Fibroblast of peridontal ligament (primary cell): Measurements from ENCODE around the gene CELSR1.
A peak's percentile ranks its signal among the peaks of the same experiment; 100 is the strongest.

Experiments used
- DNase-seq: peaks from one replicate; pipeline ENCODE4 v3.0.0-alpha.2; 2010; ENCODE audit errors: extremely low read depth

CELSR1 gene

DNA sequence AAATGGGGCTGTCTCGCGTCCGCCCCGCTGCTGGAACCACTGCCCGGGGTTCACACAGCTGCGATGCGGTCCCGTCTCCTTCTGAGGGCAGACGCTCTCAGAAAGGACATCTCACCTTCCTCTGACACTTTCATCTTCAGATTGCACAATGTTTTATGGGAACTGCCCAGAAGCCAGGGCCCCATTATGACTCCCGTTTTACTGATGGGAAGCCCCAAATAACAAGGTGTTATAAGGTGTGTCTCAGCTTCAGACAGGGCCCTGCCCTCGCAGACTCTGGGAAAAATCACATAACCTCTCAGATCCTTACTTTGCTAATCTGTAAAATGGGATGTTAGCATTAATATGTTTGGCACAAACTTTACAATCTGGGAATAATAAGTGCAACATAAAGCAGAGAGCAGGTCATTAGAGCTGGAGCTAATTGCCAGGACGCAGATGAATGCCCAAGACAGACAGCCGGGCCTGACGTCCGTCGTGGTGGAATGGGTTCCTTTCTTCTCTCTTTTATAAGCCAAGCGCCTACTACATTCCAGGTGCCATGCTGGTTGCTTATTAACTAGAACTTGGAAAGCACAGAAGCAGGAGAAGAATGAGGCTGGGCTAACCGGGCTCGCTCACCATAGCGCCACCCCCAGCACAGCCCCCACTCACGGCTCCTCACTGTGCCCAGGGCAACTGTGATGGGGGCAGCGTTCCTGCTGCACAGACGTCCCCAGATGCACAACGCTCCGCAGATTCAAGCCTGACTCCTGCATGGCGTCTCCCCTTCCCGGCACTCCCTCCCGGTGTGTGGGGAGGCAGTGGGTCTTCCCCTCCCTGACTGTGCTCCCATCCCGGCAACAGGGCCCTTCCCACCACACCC, 158.1 kb downstream of the CELSR1 start:
- no peak for DNase-seq

DNA sequence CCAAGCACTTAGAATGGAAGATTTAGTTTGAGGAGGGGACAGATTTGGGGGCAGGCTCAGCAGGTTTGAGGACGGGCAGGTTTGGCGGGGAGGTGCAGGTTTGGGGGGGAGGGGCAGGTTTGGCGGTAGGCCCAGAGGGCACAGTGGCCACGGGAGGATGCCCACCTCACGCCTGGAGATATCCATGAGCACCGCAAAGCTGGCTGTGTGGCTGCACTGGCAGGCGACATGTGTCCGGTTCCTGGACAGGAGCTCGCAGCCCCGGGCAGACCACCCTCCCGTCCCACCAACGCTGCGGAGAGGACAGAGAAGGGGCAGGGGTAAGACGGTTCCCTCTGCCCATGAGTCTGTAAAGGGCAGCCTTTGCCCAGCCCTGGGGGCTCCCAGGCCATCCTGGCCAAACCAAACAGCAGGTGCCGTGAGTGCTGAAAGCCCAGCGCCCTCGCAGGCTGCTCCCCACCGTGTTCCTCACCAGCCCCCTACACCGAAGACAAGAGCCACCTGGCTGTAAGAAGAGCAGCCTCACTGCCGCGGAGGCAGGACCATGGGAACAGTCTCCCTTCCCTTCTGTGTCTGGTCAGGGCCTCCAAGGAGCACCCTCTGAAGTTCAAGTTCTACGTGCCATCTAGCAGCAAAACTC, 158.9 kb downstream of the CELSR1 start:
- no peak for DNase-seq

DNA sequence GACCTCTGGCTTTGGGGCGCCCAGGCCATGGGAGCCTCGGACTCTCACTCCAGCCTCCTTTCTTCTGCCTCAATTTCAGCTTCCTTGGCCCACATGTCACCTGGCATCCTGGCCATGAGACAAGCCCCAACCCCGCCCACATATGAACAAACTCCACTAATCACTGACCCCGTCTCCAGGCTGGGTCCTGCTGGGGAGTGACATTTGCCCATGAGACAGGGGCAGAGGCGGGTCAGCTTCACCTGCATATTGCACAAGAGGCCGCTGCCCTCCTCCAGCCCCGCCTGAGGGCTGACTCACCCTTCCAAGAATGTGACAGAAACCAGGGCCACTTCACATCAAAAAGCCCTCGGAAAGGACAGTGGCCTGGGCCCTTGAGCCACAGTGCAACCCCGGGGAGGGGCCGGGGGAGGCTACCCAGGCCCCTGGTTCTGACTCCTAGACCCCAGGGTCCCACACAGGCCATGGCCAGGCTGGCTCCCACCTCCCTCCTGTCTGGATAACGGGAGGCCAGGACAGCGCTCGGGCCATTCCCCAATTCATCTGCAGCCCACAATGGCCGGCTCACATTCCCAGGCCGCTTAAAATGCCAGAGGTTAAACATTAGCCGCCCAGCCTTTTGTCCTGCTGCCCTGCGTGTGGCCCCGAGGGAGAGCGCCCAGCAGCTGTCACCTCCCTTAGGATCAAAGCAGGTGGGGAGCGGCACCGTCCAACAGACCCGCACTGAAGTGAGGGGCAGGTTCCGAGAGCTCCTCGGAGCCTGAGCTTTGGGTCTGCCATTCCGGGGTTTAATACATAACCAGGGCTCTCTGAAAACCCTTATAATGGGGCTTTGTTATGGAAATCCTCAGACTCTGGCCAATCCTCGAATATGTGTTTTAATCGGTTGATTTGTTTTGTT, 159.6 kb downstream of the CELSR1 start:
- DNase-seq = no peak

DNA sequence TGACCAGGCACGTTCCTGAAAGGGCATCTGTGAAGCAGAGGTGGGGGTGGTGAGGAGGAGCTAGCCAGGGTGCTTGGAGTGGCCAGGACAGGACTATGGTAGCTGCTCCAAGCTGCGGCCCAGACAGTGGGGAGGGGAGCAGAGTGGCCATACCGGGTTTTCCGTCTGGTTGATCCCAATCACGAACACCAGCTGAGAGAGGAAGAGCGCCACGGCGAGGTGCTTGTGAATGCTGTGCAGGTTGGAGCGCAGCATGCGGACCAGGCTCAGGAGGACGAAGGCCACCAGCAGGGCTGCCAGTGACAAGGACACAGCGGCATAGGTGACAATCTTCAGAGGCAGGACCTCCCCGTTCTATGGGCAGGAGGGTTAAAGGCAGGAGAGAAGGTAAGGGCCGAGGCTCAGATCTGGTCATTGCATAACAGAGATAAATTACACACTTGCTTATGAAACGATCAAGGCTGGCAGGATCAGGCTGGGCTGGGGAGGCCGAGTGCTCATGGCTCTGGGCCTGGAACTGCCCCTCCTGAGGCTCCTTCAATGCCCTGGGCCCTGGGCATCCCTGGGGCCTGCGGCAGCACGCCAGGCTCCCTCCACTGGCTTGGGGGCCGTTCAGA, 160.4 kb downstream of the CELSR1 start:
- no peak for DNase-seq

DNA sequence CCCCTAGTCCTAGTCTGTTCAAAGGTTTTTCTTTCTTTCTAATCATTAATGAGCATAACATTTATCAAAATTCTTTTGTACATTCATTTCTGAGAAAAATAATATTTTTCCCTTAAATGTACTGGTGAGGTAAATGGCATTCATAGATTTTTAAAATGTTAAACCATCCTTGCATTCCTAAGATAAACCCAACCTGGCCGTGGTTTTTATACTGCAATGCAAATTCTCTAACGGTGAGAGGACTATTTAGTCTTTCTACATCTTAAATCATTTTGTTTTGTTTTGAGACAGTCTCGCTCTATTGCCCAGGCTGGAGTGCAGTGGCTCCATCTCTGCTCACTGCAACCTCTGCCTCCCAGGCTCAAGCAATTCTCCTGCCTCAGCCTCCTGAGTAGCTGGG, 161.3 kb downstream of the CELSR1 start:
- DNase-seq = no peak

DNA sequence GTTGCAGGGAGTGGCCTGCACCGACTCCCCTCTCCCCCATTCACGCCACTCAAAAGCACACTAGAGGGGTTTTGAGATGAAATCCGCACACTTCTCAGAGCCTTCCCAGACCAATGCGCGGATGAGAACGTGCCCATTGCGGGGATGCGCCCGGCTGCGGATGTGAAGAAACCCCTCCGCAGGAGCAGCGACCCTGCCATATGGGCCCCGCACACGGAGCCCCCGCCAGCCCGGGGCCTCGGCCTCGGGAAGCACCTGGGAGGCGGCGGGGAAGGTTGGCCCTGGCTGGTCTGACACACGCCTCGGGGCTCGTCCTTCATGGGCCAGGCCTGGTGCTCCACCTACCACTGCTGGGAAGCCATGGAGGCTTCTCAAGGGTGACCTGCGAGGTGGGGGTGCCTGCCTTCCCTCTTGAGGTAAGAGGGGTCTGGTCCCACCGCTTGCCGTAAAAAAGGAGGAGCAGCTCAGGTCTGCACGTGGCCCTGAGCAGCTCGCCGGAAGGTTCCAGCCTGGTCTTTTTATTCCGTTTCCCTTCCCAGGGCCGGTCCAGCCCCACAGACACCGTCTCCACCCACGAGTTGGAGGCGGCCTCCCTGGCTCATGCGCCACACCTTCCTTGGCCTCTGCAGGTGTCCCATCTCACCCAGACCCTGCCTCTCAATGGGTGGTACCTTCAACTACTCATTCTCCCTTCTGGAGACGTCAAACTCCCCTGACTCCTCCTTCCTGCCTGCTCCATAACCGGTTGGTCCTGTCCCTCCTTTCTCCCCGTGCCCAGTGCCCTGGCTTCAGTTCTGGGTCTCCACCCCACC, 162.6 kb downstream of the CELSR1 start:
- no peak for DNase-seq

DNA sequence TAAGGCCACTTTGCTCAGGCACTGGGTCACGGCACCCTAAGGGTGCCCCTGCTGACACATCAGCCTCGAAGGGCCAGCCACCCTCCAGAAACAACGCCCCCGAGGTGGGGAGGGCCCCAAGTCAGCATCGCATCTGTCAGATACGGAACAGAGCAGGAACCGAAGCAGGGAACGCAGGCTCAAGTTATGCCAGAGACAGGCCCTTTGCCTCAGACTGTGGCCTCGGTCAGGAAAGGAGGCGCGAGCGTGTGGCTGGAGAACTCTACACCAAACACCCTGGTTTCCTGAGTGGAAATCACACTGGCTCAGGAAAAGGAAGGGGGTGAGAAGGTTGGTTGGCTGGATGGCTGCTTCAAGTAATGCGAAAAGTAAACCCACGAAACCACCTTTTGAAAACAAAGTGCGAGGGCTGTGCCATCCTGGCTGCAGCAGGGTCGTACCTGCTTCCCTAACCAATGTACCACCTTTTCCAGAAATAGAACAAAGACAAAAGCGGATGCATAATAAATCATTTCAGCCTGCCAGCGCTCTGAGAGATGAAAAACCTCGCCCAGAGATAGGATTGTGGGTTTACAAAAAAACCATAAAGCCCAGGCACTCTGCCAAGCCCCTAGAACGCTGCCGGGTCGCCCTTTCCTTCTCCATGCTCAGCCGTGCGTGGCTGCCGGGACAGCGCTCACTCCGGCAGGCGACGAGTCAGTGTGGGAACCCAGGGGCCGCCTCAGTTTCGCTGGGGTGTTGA, 163.3 kb downstream of the CELSR1 start:
- no peak for DNase-seq

DNA sequence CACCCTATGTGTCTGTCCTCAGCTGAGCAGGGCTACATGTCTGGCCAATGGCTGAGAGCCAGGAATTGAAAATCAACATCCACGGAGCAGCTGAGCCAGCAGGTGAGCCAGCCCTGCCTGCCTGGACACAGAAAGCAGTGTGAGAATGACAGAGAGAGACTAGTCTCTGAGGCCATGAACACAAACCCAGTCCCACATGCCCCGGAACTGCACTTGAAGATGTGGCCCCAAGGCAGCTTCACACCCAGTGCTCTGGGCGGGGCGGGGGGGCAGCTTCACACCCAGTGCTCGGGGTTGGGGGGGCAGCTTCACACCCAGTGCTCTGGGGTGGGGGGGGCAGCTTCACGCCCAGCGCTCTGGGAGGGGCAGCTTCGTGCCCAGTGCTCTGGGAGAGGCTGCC, 164.3 kb downstream of the CELSR1 start:
- DNase-seq = no peak

DNA sequence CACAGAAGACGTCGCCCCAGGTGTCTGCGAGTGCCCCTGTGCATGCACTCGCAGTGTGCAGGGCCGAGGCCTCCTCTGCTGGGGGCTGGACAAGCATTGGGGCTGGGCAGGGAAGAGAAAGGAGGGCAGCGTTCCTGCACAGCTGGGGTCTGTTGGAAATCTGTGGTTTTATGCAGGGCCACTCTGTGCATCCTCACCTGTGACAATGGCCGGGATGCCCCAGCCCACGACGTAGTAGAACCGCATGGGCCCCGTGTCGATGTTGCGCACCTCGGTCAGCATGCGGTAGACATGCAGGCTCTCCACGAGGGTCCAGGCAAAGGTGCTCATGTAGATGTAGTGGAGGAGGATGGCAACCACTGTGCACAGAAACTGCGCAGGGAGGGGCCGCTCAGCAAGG, 164.7 kb downstream of the CELSR1 start:
- DNase-seq = no peak

DNA sequence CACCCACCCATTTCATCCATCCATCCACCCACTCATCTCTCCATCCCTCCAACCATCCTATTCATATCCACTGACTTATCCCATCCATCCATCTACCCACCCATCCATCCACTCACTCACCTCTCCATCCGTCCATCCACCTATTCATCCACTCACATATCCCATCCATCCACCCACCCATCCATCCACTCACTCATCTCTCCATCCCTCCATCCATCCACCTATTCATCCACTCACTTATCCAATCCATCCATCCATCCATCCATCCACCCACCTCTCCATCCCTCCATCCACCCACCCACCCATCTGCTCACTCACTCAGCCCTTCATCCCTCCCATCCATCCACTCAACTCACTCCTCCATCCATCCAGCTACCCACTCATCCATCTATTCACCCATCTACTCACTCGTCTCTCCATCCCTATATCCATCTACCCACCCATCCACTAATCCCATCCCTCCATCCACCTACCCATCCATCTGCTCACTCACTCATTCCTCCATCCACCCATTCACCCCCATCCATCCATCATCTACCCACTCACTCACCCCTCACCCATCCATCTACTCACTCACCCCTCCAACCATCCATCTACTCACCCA, 165.7 kb downstream of the CELSR1 start:
- DNase-seq = no peak

DNA sequence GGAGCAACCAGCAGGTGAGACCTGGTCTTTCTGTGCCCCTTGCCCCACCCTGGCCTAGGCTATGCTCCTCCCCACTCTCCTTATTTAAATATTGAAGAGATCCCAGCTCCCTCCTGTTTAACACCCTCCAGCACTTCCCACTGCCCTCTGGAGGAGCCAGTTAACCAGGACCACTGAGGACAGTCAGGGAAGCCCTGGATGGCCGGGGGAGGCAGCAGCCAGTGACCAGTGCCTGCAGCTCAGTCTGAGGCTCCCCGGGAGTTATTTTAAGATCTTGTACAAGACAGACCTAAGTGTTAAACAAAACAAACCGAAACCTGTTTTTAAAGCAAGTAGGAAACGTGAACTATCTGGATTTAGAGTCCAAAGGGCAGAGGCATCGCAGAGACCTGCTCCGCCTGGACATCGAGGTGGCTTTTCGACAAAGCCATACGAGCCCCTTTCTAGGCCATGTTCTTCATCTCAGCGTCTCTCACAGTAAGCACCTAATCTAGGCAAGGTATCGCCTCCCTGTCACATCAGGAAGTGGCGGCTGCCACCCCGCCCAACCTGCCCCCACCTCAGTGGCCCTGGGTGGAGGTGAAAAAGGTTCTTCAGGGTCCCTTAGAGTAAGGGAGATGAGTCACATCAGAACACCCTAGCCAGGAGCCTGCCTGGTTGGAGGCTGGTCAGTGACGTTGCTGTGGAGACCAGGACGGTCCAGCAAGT, 166.7 kb downstream of the CELSR1 start:
- DNase-seq = no peak

DNA sequence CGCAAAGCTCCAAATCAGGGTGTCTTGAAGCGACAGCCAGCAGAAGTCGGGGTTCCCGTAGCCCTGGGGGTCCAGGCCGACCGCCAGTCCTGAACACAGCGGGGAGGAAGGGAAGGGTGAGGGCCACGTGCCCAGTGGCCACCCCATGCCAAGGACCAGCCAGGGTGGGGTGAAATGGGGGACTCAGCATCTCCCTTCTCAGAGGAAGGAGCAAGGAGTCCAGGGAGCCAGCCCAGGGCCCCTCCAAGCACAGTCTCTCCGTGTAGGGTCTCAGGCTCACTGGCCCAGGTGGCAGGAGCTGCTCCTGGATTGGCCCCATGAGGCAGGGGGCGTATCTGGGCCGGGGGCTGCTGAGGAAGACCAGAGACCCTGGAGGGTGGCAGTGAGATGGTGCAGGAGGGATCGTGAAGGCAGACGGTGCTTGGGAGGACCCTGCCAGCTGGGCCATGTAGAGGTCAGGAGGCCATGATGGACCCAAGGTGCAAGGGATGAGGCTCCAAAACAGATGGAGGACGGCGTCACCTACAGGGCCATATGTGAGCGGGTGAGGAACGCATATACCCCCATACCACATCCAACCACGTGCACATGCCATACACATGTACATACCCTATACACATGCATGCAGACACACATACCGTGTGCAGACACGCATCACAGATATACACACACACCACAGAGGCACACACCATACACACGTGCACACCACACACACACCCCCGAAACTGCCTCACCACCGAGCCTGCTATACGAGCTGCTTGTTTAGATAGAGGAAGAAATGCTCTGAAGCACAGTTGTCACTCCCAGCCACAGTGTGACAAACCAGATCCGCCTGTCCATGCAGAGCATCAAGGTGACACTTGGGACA, 167.5 kb downstream of the CELSR1 start:
- no peak for DNase-seq

DNA sequence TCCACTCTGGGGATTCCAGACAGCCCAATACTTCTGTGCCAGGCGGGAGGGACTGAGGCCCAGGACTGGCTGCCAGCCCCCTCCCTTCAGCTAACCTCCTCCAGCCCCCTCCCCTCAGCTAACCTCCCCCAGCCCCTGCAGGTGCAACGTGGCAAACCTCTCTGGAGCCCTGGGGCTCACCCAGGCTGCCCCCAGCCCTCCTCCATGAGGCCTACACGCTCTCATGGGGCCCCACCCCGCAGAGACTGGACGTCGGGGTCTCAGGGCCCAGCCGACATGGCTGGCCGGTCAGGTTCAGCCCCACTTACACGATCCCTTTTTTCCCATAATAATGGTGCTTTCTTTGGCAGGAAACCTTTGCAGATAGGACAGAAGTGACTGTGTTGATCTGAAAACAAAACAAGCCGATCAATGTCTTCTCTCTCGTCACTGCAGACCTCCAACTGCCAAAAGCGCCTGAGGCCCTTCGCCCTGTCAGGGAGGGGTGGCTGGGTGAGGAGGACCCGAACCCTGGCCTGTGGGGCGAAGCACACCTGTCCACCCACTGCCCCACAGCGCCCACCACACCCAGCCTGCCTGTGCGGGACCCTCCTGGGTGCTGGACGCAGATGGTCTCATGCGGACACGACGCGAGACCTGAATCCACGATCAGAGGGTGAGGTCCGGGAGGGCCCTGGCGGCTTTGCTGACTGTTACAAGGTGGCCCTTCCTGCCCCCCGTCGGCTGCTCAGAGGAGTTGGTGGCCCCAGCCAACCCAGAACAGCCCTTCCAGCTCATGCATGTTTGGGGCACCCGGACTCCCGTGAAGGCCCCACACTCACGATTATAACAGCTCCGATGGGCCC, 168.3 kb downstream of the CELSR1 start:
- no peak for DNase-seq

DNA sequence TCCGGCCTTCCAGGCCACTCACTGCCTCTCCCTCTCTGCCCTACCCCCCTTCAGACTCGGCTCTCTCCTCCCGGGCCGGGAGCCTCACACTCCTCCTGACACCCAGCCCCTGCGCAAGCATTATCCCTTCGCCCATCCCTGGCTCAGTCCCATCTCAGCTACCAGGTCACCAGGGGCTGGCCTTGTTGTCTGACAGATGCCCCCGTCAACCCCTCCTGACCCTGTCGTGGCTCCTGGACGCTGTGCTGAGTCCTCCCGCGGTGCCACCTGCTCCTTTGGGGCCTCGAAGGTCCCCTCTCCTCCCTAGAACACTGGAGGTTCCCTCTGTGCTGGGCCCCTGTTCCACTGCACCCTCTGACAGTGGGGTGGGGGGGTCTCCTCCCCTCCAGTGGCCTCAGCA, 169.0 kb downstream of the CELSR1 start:
- no peak for DNase-seq

DNA sequence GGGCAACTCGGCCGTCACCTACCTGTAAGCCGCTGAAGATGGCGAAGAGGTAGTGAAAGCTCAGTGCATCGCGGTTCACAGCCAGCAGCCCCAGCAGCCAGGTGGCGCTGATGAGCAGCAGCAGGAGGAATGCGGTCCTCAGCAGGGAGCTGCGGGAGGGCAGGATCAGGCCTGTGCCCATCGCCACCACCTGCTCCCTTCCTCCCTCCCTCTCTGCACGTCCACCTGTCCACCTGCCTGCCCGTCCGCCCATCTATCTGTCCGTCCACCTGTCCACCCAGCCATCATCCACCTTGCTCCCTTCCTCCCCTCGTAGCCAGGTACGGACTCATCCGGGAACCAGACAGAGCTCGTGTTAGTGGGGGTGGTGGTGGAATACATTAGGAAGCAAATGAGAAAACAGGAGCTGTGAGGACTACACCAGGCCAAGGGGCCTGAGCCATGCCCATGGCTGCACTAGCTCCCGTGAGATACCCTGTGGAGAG, 169.7 kb downstream of the CELSR1 start:
- peak; percentile 29 for DNase-seq

DNA sequence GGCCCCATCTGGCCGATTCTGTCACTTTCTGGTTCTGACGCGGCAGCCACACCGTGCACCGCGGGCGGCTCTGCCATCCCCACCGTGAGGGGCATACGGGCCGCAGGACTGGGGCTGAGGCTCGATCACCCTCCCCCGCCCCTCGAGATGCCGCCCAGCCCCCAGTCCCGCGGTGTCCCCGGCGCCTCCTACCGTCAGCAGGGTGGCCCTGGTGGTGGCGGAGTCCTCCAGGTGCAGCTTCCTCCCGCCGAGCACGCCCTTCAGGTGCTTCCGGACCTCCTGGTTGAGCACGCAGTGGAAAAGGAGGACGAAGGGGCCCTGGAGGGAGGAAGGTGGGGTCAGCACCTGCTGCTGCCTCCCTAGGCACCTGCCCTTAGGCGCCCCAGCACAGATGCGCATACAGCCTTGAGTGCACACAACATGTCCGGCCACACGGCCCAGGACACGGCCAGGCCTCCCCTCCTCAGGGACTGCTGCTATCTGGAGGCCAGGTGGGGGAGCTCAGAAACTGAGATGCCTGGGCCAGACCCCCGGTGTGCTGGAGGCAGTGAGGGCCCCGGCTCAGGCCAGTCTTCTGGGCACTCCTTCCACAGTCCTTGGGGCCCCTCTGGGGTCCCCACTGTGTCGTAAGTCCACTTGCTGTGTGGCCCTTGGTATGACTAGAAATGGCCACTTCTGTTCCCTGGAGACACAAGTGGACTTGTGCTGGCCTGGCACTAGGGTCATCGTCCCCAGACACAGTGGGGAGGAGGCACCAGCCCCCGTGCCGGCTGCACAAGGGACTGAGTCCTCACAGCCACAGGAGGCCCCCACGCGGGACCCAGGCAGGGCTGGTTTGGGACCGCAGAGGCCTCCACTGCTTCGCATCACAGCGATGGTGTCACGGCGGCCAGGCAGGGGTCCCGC, 170.4 kb downstream of the CELSR1 start:
- DNase-seq = no peak
